Smooth muscle cell of the brain vasculature (primary cell): Measurements from ENCODE around the gene PRICKLE1.

Experiments
- DNase-seq: peaks from one replicate; pipeline ENCODE4 v3.0.0-alpha.2; 2012; ENCODE audit warnings: low read depth, low spot score

Gene PRICKLE1

DNA sequence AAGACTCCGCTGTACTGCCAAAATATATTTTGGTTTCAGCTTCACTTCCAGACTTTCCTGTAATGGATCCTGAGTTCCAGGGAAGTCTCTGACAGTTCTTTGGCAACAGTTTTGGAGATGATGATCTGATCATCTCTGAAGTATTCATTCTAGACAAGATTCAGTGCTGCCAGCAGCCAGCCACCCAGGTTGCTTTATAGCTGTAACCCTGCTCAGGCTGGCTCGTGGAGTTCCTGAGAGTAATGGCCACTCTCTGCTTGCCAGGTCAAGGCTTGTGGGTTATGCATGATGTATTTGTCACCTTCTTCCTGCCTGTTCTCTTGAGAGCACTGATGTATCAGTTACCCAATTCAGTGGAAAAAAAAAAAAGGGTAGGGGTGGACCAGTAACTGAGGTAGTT is 139.3 kb downstream of the PRICKLE1 start:
- no peak for DNase-seq

- DNase-seq, result no peak
These were observed 140.7 kb downstream of the PRICKLE1 start for GRCh38 chr12:42448841-42449240.

DNA sequence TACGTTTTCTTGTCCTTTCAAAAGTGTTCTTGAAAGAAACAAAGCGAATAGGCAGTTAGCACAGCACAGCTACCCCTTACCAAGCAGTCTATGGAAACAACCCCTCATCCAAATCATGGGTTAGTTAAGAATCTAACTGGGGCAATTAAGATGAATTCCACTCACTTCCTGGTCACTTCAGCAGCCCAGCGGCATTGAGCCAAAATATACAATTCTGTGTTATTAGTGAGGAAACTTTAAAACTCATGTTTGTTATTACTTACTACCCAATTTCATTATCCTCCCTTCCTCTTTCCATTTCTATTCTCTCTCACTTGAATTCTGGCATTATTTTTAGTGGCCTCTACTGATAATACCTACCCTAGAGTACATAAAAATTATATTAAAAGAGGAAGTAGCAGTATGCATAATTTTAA is 142.2 kb downstream of the PRICKLE1 start:
- no peak for DNase-seq

- DNase-seq, result no peak
These were observed 142.8 kb downstream of the PRICKLE1 start for GRCh38 chr12:42446761-42447160.

DNA sequence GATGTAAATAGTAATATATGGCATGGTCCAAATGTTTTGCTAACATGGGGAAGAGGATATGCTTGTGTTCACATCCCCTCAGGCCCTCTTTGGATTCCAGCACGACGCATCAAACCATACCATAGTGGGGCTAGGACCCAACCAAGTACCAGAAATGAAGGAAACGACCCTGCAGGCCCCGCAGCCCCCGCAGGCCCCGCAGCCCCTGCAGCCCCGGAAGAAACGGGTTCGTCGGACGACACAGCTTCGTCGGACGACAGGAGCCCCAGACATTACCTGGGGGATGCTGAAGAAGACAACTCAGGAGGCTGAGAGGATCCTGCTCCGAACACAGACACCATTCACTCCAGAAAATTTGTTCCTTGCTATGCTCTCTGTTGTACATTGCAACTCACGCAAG is 143.7 kb downstream of the PRICKLE1 start:
- no peak for DNase-seq

GRCh38 chr12:42444192-42444943 is 145.2 kb downstream of the PRICKLE1 start:
- DNase-seq, result no peak

DNA sequence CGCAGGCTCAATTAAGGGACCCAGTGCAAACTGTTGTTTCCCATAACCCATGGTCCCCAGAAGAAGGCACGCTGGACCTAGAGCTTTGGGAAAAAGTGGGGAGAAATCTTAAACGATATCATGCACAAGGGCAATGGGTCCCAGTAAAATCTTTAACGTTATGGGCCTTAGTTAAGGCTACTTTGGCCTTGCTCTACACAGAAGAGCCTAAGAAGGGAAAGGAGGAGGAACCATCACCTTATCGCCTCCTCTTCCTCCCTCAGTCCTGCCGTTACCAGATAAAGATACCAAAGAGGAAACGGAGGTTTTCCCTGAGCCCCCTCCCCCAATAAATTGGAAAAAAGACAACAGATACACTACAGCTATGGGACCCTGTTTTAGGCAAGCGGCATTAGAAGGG is 146.7 kb downstream of the PRICKLE1 start:
- no peak for DNase-seq

DNA sequence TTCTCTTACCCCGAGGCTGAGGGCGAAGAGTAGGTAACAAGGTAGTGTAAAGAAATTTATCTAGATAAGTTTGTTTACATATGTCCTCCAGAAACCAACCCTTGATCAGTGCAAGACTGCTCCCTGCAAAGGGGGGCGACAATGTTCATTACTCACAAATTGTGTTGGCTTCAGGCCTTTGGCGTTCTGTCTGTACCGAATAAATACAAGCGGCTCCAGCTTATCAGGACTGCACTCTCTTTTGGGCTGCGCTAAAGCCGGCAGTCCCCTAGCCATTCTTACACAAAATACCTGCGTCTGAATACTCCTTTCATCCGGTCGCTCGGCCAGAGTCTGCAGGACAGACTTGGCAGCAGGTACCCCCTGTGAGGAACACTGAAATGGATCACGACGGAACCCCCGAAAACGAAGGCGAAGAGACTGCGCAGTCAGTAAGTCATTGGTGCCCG is 147.2 kb downstream of the PRICKLE1 start:
- DNase-seq, result no peak

DNA sequence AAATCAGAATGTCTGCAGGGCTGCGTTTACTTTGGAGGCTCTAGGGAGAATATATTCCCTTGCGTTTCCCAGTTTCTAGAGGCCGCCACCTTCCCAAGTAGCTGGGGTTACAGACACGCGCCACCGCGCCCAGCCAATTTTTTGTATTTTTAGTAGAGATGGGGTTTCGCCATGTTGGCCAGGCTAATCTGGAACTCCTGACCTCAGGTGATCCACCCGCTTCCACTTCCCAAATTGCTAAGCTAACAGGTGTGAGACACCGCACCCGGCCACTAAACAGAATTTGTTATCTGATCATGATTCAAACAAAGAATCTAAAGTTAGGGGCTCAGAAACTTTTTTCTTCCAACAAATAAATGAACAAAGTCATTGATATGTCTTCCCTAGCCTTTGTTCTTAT is 148.9 kb downstream of the PRICKLE1 start:
- no peak for DNase-seq

DNA sequence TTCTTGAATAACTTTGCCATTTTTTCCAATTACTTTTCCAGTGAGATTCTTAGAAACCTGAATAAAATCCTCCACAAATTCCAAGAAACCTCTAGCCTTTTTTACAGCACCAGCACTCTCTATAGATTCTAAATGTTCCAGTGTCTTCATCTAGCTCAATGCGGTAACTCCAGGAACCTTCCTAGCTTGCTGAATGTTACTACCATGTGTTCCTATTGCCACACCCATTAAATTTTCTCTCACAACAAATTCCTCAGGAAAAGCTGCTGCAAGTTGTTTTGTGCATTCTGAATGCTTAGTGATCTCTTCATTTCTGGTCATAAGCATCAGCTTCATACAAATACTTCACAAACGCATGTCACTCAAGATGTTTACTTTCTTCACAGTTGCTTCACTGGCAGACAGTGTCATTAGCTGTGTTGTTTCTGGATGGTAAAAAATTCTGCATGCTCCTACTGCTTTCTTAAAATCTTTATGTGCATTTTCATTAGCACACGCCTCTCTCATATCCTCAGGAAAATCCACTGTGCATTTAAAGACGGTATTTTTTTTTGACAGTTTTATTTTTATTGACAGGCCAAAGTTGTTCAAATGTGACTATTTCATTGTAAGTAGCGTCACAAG is 156.9 kb downstream of the PRICKLE1 start:
- no peak for DNase-seq

DNA sequence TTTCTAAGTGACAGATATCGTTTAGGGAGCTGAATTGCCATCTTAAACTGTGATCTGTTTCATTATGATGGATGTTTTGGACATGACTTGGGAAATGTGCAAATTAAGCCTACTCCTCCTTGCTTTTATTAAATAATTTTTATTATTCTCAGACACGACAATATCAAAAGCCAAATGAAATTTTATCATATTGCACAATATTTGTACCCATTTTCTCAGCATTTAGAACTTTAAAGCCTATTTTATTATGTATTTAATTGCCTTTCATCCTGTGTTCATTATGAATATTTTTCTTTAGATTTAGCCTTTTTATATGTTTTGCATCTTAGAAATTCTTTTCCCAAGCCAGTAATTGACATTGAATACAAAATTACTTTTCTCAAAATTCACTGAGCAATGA is 160.7 kb downstream of the PRICKLE1 start:
- no peak for DNase-seq

DNA sequence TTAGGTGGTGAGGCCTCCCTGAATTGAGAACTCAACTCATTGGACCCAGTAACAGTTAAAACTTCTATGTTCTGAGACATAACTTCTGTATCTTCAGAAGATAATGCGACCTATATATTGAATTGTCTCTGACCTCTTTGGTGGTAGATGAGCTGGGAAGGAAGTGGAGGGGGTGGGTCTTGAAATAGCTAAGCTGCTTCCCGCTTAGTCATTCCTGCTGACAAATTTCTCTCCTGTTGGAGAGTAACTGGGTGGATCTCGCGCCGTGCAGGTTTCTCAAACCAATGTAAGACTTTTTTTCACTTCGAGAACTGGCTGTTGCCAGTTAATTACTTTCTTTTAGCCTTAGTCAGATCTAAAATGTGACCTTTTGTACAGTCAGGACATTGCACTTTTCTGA is 162.8 kb downstream of the PRICKLE1 start:
- no peak for DNase-seq

- no peak for DNase-seq
These were observed 166.8 kb downstream of the PRICKLE1 start for GRCh38 chr12:42422785-42423184.

DNA sequence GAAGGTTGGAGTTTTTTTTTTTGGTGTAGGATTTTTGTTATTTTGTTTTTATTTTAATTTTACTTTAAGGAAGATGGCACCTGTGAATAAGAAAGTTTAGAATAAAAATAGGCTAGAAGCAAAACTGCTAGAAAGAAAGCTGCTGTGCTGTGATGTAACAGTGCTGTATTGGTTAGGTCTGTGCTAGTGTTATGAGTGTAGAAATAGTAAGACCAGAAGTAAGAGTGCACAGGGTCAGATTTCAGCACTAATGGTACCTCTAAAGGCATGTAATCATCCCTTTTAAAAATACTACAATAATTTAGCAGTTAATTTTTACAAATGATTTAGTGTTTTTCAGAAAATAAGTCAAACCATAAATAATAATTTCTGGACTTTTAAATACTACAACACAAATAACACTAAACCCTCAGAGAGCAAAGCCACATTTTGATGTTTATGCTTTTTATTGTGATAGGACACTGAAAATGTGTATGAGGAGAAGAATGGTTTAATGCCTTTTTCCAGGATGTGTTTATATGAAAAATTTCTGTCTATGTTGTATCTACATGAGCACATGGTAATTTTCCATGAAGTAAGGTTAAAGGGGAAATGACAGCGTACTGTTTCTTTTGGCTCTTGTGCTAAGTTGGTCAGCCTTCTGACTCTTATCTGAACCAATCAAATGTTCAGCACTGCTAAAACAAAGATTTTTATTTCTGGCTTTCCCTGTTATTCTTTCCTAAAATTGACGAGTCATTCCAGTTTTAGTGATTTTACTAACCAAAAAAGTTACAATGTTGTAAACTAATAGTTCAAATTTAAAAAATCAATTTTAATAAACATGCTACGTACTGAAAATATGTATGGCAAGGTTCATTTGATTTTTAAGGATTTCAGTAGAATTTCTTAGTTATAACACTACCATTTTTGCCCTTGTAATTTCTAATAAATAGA is 167.4 kb downstream of the PRICKLE1 start:
- no peak for DNase-seq

DNA sequence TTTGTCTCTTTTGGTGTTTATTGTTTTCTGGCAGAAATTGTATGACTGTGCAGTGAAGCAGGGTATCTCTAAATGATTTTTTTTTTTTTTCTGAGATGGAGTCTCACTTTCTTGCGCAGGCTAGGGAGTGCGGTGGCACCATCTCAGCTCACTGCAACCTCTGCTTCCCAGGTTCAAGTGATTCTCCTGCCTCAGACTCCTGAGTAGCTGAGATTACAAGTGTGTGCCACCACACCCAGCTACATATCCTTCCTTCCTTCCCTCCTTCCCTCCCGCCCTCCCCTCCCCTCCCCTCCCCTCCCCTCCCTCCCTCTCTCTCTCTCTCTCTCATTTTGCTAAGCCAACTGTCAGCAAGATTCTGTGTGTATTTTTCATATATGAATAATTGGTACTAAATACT is 169.2 kb downstream of the PRICKLE1 start:
- DNase-seq, result no peak

GRCh38 chr12:42410340-42410739 is 179.2 kb downstream of the PRICKLE1 start:
- DNase-seq, result no peak

- no peak for DNase-seq
These were observed 180.1 kb downstream of the PRICKLE1 start for GRCh38 chr12:42409471-42409870.

- no peak for DNase-seq
These were observed 182.2 kb downstream of the PRICKLE1 start for GRCh38 chr12:42407306-42407705.
